Stimulated activated CD8-positive, alpha-beta memory T cell treated with anti-CD3 and anti-CD28 coated beads, Interleukin-12 subunit alpha, Interleukin-12 subunit beta, amount 100 ng/mL, for 24 hours (primary cell): Measurements from ENCODE around the gene IL23R.
"Not testable (repeated sequence)": the region's sequence is repeated elsewhere in the genome, so short reads cannot be mapped to it uniquely, and the experiment has no call there.

ENCODE experiments used
- DNase-seq: peaks from one replicate; pipeline ENCODE4 v3.0.0-alpha.2; 2020; ENCODE audit errors: extremely low read depth

Gene IL23R

GRCh38 chr1:67166196-67166595 lies at the start of gene IL23R:
Gene IL23R, plus strand, starts transcription at chr1:67166454. Its CDS starts 1,667 bp downstream, at chr1:67168121.
- DNase-seq: no peak

- DNase-seq: no peak
Observed at GRCh38 chr1:67118191-67118590, 48.1 kb upstream of the IL23R start.

- DNase-seq: no peak
Observed at GRCh38 chr1:67118646-67119045, 47.6 kb upstream of the IL23R start.

GRCh38 chr1:67120855-67121619 lies 45.2 kb upstream of the IL23R start:
- DNase-seq: no peak

GRCh38 chr1:67124455-67124854 lies 41.8 kb upstream of the IL23R start:
- DNase-seq: no peak

- DNase-seq: no peak
Observed at GRCh38 chr1:67126111-67126746, 40.0 kb upstream of the IL23R start.

- DNase-seq: no peak
Observed at GRCh38 chr1:67126974-67127373, 39.3 kb upstream of the IL23R start.

- no peak for DNase-seq
Observed at GRCh38 chr1:67130673-67131072, 35.6 kb upstream of the IL23R start.

GRCh38 chr1:67133177-67133576 lies 33.1 kb upstream of the IL23R start:
- no peak for DNase-seq

GRCh38 chr1:67134695-67135094 lies 31.6 kb upstream of the IL23R start, which contains the start of gene C1orf141:
Gene C1orf141, minus strand, starts transcription at chr1:67134970. Its CDS starts 7,730 bp downstream, at chr1:67127240.
- DNase-seq: no peak

GRCh38 chr1:67135354-67135753 lies 30.9 kb upstream of the IL23R start:
- no peak for DNase-seq

- DNase-seq: no peak
Observed at GRCh38 chr1:67137307-67137753, 28.9 kb upstream of the IL23R start.

GRCh38 chr1:67138813-67139499 lies 27.3 kb upstream of the IL23R start:
- no peak for DNase-seq

GRCh38 chr1:67140460-67140859 lies 25.8 kb upstream of the IL23R start:
- DNase-seq: no peak

- DNase-seq: not testable (repeated sequence)
Observed at GRCh38 chr1:67141832-67142231, 24.4 kb upstream of the IL23R start.

- no peak for DNase-seq
Observed at GRCh38 chr1:67142931-67143330, 23.3 kb upstream of the IL23R start.

- no peak for DNase-seq
Observed at GRCh38 chr1:67143966-67144365, 22.3 kb upstream of the IL23R start.

- no peak for DNase-seq
Observed at GRCh38 chr1:67144696-67145095, 21.6 kb upstream of the IL23R start.

GRCh38 chr1:67146101-67146500 lies 20.2 kb upstream of the IL23R start:
- no peak for DNase-seq

GRCh38 chr1:67146539-67146938 lies 19.7 kb upstream of the IL23R start:
- DNase-seq: no peak

GRCh38 chr1:67147973-67148372 lies 18.3 kb upstream of the IL23R start:
- not testable (repeated sequence) for DNase-seq

GRCh38 chr1:67148516-67149178 lies 17.6 kb upstream of the IL23R start:
- no peak for DNase-seq
